Mesenchymal stem cell (in vitro differentiated cells and primary cell): ENCODE data around the gene KCNH5.

Experiments used
- DNase-seq: peaks from one replicate; pipeline ENCODE4 v3.0.0-alpha.2; 2013
- H2AFZ ChIP-seq: one replicate; pipeline ENCODE4 v1.6.1; 2013; ENCODE audit warnings: low read depth, mild to moderate bottlenecking, control low read depth, inconsistent platforms, low read length, moderate library complexity
- H2AK5ac ChIP-seq: 2 replicates; pipeline ENCODE4 v1.6.1; 2013; ENCODE audit warnings: low read length, moderate library complexity, mild to moderate bottlenecking, inconsistent platforms; ENCODE audit not compliant: severe bottlenecking
- H2BK120ac ChIP-seq: one replicate; pipeline ENCODE4 v1.6.1; 2013; ENCODE audit warnings: low read depth, mild to moderate bottlenecking, inconsistent platforms, low read length, moderate library complexity
- H2BK12ac ChIP-seq, 2 experiments: one replicate each; pipeline ENCODE4 v1.6.1; 2013; ENCODE audit warnings: inconsistent platforms in 2 of 2, low read length in 2 of 2, mild to moderate bottlenecking in 2 of 2, moderate library complexity in 2 of 2, control low read depth in 1 of 2
- H2BK15ac ChIP-seq: one replicate; pipeline ENCODE4 v1.6.1; 2013; ENCODE audit warnings: mild to moderate bottlenecking, low read depth, inconsistent platforms; ENCODE audit not compliant: poor library complexity, severe bottlenecking
- H2BK5ac ChIP-seq: 2 replicates; pipeline ENCODE4 v1.6.1; 2013; ENCODE audit warnings: low read depth, mild to moderate bottlenecking, low read length, control low read depth, inconsistent platforms; ENCODE audit not compliant: poor library complexity, severe bottlenecking
- H3K14ac ChIP-seq, 2 experiments: one replicate each; pipeline ENCODE4 v1.6.1; 2013; ENCODE audit warnings: inconsistent platforms in 2 of 2, low read length in 2 of 2, control low read depth in 1 of 2, mild to moderate bottlenecking in 1 of 2, moderate library complexity in 1 of 2
- H3K18ac ChIP-seq, 2 experiments: one replicate each; pipeline ENCODE4 v1.6.1; 2013; ENCODE audit warnings: inconsistent platforms in 2 of 2, low read length in 2 of 2, control low read depth in 1 of 2, low read depth in 1 of 2, mild to moderate bottlenecking in 1 of 2
- H3K23ac ChIP-seq, 2 experiments: one replicate each; pipeline ENCODE4 v1.6.1; 2013; ENCODE audit warnings: inconsistent platforms in 2 of 2, low read length in 2 of 2, mild to moderate bottlenecking in 2 of 2, moderate library complexity in 2 of 2, control low read depth in 1 of 2
- H3K27ac ChIP-seq: 2 replicates; pipeline ENCODE4 v1.5.1; 2013; ENCODE audit warnings: mild to moderate bottlenecking, moderate library complexity, low read length, control low read depth, inconsistent platforms; ENCODE audit not compliant: poor library complexity, severe bottlenecking
- H3K27me3 ChIP-seq, 2 experiments: 2 replicates each; pipeline versions ENCODE4 v1.6.1 to v1.7.0; 2013; ENCODE audit warnings: low read length in 2 of 2, mild to moderate bottlenecking in 2 of 2, moderate library complexity in 2 of 2, control low read depth in 1 of 2, inconsistent platforms in 1 of 2; ENCODE audit not compliant: control insufficient read depth in 1 of 2, insufficient read depth in 1 of 2
- H3K36me3 ChIP-seq, 2 experiments: 2 replicates each; pipeline versions ENCODE4 v1.6.1 to v1.7.0; 2013; ENCODE audit warnings: low read length in 2 of 2, control low read depth in 1 of 2, inconsistent platforms in 1 of 2, low read depth in 1 of 2, mild to moderate bottlenecking in 1 of 2; ENCODE audit not compliant: insufficient read depth in 2 of 2, control insufficient read depth in 1 of 2
- H3K4ac ChIP-seq, 2 experiments: one replicate each; pipeline ENCODE4 v1.6.1; 2013; ENCODE audit warnings: inconsistent platforms in 2 of 2, low read length in 2 of 2, mild to moderate bottlenecking in 2 of 2, moderate library complexity in 2 of 2, control low read depth in 1 of 2, low read depth in 1 of 2
- H3K4me1 ChIP-seq: 2 replicates; pipeline ENCODE4 v1.6.1; 2013; ENCODE audit warnings: low read depth, low read length, control low read depth; ENCODE audit not compliant: control insufficient read depth, insufficient read depth
- H3K4me2 ChIP-seq: 2 replicates; pipeline ENCODE4 v1.6.1; 2013; ENCODE audit warnings: low read length, mild to moderate bottlenecking, inconsistent platforms; ENCODE audit not compliant: poor library complexity, severe bottlenecking
- H3K4me3 ChIP-seq, 2 experiments: 2 replicates each; pipeline versions ENCODE4 v1.5.1 to v1.7.0; 2013; ENCODE audit warnings: low read length in 2 of 2, mild to moderate bottlenecking in 2 of 2, control low read depth in 1 of 2, low read depth in 1 of 2; ENCODE audit not compliant: insufficient read depth in 1 of 2
- H3K79me1 ChIP-seq: replicated peaks from 2 replicates; pipeline ENCODE4 v1.6.1; 2013; ENCODE audit warnings: mild to moderate bottlenecking, control low read depth, low read length, inconsistent platforms; ENCODE audit not compliant: poor library complexity, severe bottlenecking
- H3K9ac ChIP-seq: 2 replicates; pipeline ENCODE4 v1.7.0; 2013; ENCODE audit warnings: mild to moderate bottlenecking, low read length, moderate library complexity
- H3K9me3 ChIP-seq: 2 replicates; pipeline ENCODE4 v1.7.0; 2013; ENCODE audit warnings: mild to moderate bottlenecking, low read length; ENCODE audit not compliant: control insufficient read depth
- H4K8ac ChIP-seq: one replicate; pipeline ENCODE4 v1.6.1; 2013; ENCODE audit warnings: inconsistent platforms, mild to moderate bottlenecking, low read length, moderate library complexity
- H4K91ac ChIP-seq: one replicate; pipeline ENCODE4 v1.6.1; 2013; ENCODE audit warnings: mild to moderate bottlenecking, low read length, inconsistent platforms
- WGBS: methylation state at CpG from one replicate; pipeline ENCODE4 v1.1.7; 2013; ENCODE audit warnings: mixed read lengths; 5-methylcytosine and 5-hydroxymethylcytosine counted together

KCNH5 gene

GRCh38 chr14:62943202-62943601 is 102.1 kb downstream of the KCNH5 start:
- Histone ChIP-seq H3K27ac (no peak overlapping the region), H3K36me3 (no peaks in the 10 kb centered on the region), H2AFZ (no peak overlapping the region), H4K8ac (no peak overlapping the region), H3K27me3 (no peaks in the 10 kb centered on the region), H3K4ac (no peak overlapping the region), H3K4me2 (no peak overlapping the region), H3K79me1 (no peaks in the 10 kb centered on the region), H4K91ac (no peak overlapping the region), H3K18ac (no peak overlapping the region), H2BK5ac (no peak overlapping the region), H3K23ac (no peak overlapping the region), H2BK120ac (no peak overlapping the region), H3K4me3 (no peak overlapping the region), H3K4me1 (no peaks in the 10 kb centered on the region), H3K14ac (no peak overlapping the region), H3K9ac (no peak overlapping the region), H2AK5ac (no peak overlapping the region), H2BK15ac (no peak overlapping the region), H2BK12ac (no peak overlapping the region), H3K9me3 (no peaks in the 10 kb centered on the region)
- 20% methylated on average over 1 of the region's 2 CpGs for WGBS
- DNase-seq = no peak

DNA sequence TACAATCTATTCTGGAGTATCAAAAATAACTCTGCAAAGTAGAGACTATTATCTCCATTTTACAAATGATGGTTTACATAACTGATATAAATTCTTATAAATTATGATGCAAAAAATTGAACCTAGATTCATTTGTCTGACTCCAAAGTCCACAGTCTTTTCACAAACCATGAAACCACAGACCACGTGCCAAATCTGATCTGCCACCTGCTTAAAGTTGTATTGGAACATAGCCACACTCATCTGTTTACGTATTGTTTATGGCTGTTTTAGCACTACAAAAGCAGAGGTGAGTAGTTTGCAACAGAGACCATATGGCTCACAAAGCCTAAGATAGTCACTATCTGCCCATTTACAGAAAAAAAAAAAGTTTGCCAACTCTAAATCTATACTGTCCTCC is 105.3 kb downstream of the KCNH5 start:
- Histone ChIP-seq H2BK12ac (no peak overlapping the region), H3K9me3 (no peaks in the 10 kb centered on the region), H3K14ac (no peak overlapping the region), H3K23ac (no peak overlapping the region), H4K91ac (no peak overlapping the region), H4K8ac (no peak overlapping the region), H3K4me2 (no peak overlapping the region), H3K4me1 (no peaks in the 10 kb centered on the region), H2BK15ac (no peak overlapping the region), H2BK5ac (no peak overlapping the region), H3K9ac (no peak overlapping the region), H3K36me3 (no peaks in the 10 kb centered on the region), H3K27me3 (no peaks in the 10 kb centered on the region), H2AK5ac (no peak overlapping the region), H3K4ac (no peak overlapping the region), H3K79me1 (no peaks in the 10 kb centered on the region), H3K27ac (no peak overlapping the region), H3K4me3 (no peak overlapping the region), H3K18ac (no peak overlapping the region), H2AFZ (no peak overlapping the region), H2BK120ac (no peak overlapping the region)
- no peak for DNase-seq
- WGBS = 62% methylated on average over 2 of the region's 2 CpGs

DNA sequence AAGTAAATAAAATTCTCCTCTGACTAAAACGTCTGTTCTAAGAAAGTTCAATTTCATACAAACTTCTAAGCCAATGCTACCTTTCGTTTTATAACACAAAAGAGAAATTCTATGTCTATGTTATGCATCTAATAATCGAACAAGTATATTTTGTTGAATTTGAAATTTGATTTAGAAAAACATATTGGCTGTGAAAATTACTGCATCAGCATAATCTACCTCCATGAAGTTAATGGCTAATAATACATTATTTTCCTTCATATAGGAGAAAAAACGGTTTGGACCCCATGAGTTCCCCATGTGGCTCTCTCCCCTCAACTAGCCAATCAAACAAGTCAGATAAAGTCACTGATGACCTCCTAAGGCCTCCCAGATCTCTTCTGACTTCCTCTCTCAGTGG is 106.5 kb downstream of the KCNH5 start:
- H3K4me2 ChIP-seq = no peak overlapping the region
- H3K27ac ChIP-seq = no peak overlapping the region
- H2BK12ac ChIP-seq = no peak overlapping the region
- no peak overlapping the region for H3K23ac ChIP-seq
- no peaks in the 10 kb centered on the region for H3K36me3 ChIP-seq
- H3K9me3 ChIP-seq = no peaks in the 10 kb centered on the region
- H3K27me3 ChIP-seq = no peaks in the 10 kb centered on the region
- no peak overlapping the region for H3K4ac ChIP-seq
- H3K79me1 ChIP-seq = no peaks in the 10 kb centered on the region
- H3K9ac ChIP-seq = no peak overlapping the region
- no peak overlapping the region for H2AFZ ChIP-seq
- H3K14ac ChIP-seq = no peak overlapping the region
- no peak overlapping the region for H3K4me3 ChIP-seq
- no peak for DNase-seq
- H4K91ac ChIP-seq = no peak overlapping the region
- no peak overlapping the region for H2BK15ac ChIP-seq
- H2BK5ac ChIP-seq = no peak overlapping the region
- WGBS = 66% methylated on average over 2 of the region's 4 CpGs
- H4K8ac ChIP-seq = no peak overlapping the region
- no peak overlapping the region for H2BK120ac ChIP-seq
- no peak overlapping the region for H3K18ac ChIP-seq
- no peaks in the 10 kb centered on the region for H3K4me1 ChIP-seq
- no peak overlapping the region for H2AK5ac ChIP-seq

- H2AFZ ChIP-seq = no peak overlapping the region
- WGBS = 81% methylated on average over 3 of the region's 3 CpGs
- H3K9ac ChIP-seq = no peak overlapping the region
- H3K23ac ChIP-seq = no peak overlapping the region
- no peak overlapping the region for H3K27ac ChIP-seq
- H2AK5ac ChIP-seq = no peak overlapping the region
- H3K9me3 ChIP-seq = no peaks in the 10 kb centered on the region
- no peak for DNase-seq
- H2BK12ac ChIP-seq = no peak overlapping the region
- no peak overlapping the region for H2BK5ac ChIP-seq
- H3K14ac ChIP-seq = no peak overlapping the region
- H3K4me1 ChIP-seq = no peaks in the 10 kb centered on the region
- H3K4me3 ChIP-seq = no peak overlapping the region
- H2BK120ac ChIP-seq = no peak overlapping the region
- no peak overlapping the region for H3K4ac ChIP-seq
- H3K18ac ChIP-seq = no peak overlapping the region
- no peaks in the 10 kb centered on the region for H3K27me3 ChIP-seq
- no peak overlapping the region for H3K4me2 ChIP-seq
- no peak overlapping the region for H2BK15ac ChIP-seq
- H4K8ac ChIP-seq = no peak overlapping the region
- H3K79me1 ChIP-seq = no peaks in the 10 kb centered on the region
- H3K36me3 ChIP-seq = no peaks in the 10 kb centered on the region
- no peak overlapping the region for H4K91ac ChIP-seq
These were observed 110.8 kb downstream of the KCNH5 start for GRCh38 chr14:62934439-62934838.
